ENCODE measurements around the gene VAMP2.

Gene VAMP2

GRCh38 chr17:8149419-8150193 lies 13.1 kb downstream of the VAMP2 start:
- H3K27ac ChIP-seq (ENCODE audit: low read depth, low read length, poor library complexity, severe bottlenecking), result no peak overlapping the region
- H3K4me1 ChIP-seq (ENCODE audit: insufficient read depth, low read length, severe bottlenecking), result peaks cover 37% of the 10 kb centered on the region
- no peaks in the 10 kb centered on the region for H3K9me2 ChIP-seq (ENCODE audit: low read depth, low read length)
- H3K4me2 ChIP-seq (ENCODE audit: low read length), result no peak overlapping the region
- H3F3A ChIP-seq (ENCODE audit: insufficient read depth, low read length), result no peaks in the 10 kb centered on the region
- no peaks in the 10 kb centered on the region for H3K79me2 ChIP-seq (ENCODE audit: insufficient read depth, low read length)
- H3K27me3 ChIP-seq (ENCODE audit: insufficient read depth, low read length), result no peaks in the 10 kb centered on the region
- no peak overlapping the region for H3K4me3 ChIP-seq (ENCODE audit: low read depth, low read length, poor library complexity, severe bottlenecking)
- no peak for TF ChIP-seq CTCF (IDR thresholded peaks at IDR 0.05; ENCODE audit: low read length)
- TF ChIP-seq EZH2 (IDR thresholded peaks at IDR 0.05; ENCODE audit: borderline replicate concordance, low read length), result no peak
- H2AFZ ChIP-seq (ENCODE audit: low read length), result no peak overlapping the region
- H4K20me1 ChIP-seq (ENCODE audit: insufficient read depth, low read length), result no peaks in the 10 kb centered on the region
- H3K36me3 ChIP-seq (ENCODE audit: insufficient read depth, low read length), result peaks cover 36% of the 10 kb centered on the region
- no peak overlapping the region for H3K9ac ChIP-seq (ENCODE audit: low read length)
- H3K9me3 ChIP-seq (ENCODE audit: low read length), result no peaks in the 10 kb centered on the region

GRCh38 chr17:8148560-8148959 lies 14.2 kb downstream of the VAMP2 start:
- no peaks in the 10 kb centered on the region for H3K79me2 ChIP-seq (ENCODE audit: insufficient read depth, low read length)
- H3K9me3 ChIP-seq (ENCODE audit: low read length), result no peaks in the 10 kb centered on the region
- no peak overlapping the region for H3K9ac ChIP-seq (ENCODE audit: low read length)
- H3K9me2 ChIP-seq (ENCODE audit: low read depth, low read length), result no peaks in the 10 kb centered on the region
- no peak overlapping the region for H3K4me2 ChIP-seq (ENCODE audit: low read length)
- H4K20me1 ChIP-seq (ENCODE audit: insufficient read depth, low read length), result no peaks in the 10 kb centered on the region
- no peak overlapping the region for H2AFZ ChIP-seq (ENCODE audit: low read length)
- H3K36me3 ChIP-seq (ENCODE audit: insufficient read depth, low read length), result peaks cover 40% of the 10 kb centered on the region
- no peaks in the 10 kb centered on the region for H3K27me3 ChIP-seq (ENCODE audit: insufficient read depth, low read length)
- H3K4me3 ChIP-seq (ENCODE audit: low read depth, low read length, poor library complexity, severe bottlenecking), result no peak overlapping the region
- no peak overlapping the region for H3K27ac ChIP-seq (ENCODE audit: low read depth, low read length, poor library complexity, severe bottlenecking)
- H3K4me1 ChIP-seq (ENCODE audit: insufficient read depth, low read length, severe bottlenecking), result peaks cover 26% of the 10 kb centered on the region
- no peaks in the 10 kb centered on the region for H3F3A ChIP-seq (ENCODE audit: insufficient read depth, low read length)
- TF ChIP-seq EZH2 (IDR thresholded peaks at IDR 0.05; ENCODE audit: borderline replicate concordance, low read length), result no peak
- TF ChIP-seq CTCF (IDR thresholded peaks at IDR 0.05; ENCODE audit: low read length), result no peak

GRCh38 chr17:8147805-8148404 lies 14.8 kb downstream of the VAMP2 start:
- Histone ChIP-seq H3K4me1 (ENCODE audit: insufficient read depth, low read length, severe bottlenecking) (peaks cover 20% of the 10 kb centered on the region), H2AFZ (ENCODE audit: low read length) (no peak overlapping the region), H3F3A (ENCODE audit: insufficient read depth, low read length) (no peaks in the 10 kb centered on the region), H3K9me2 (ENCODE audit: low read depth, low read length) (no peaks in the 10 kb centered on the region), H3K79me2 (ENCODE audit: insufficient read depth, low read length) (no peaks in the 10 kb centered on the region), H3K9me3 (ENCODE audit: low read length) (no peaks in the 10 kb centered on the region), H3K4me3 (ENCODE audit: low read depth, low read length, poor library complexity, severe bottlenecking) (no peak overlapping the region), H3K36me3 (ENCODE audit: insufficient read depth, low read length) (peaks cover 40% of the 10 kb centered on the region), H4K20me1 (ENCODE audit: insufficient read depth, low read length) (no peaks in the 10 kb centered on the region), H3K9ac (ENCODE audit: low read length) (no peak overlapping the region), H3K27me3 (ENCODE audit: insufficient read depth, low read length) (no peaks in the 10 kb centered on the region), H3K27ac (ENCODE audit: low read depth, low read length, poor library complexity, severe bottlenecking) (no peak overlapping the region), H3K4me2 (ENCODE audit: low read length) (no peak overlapping the region)
- TF ChIP-seq EZH2 (IDR thresholded peaks at IDR 0.05; ENCODE audit: borderline replicate concordance, low read length) (no peak), CTCF (IDR thresholded peaks at IDR 0.05; ENCODE audit: low read length) (no peak)
